ENCODE data around the gene DDIT3. TPM values are rescaled to one million over a fixed set of nuclear protein-coding genes. Genes with fewer than 3 reads are reported as not detected.

Gene DDIT3
- total and polyA plus RNA-seq, 2 of the 8 experiments (the other 6 are each of a cell fraction or from before 2014, with no cell fraction given), result 4.9 to 5.7 TPM

DNA sequence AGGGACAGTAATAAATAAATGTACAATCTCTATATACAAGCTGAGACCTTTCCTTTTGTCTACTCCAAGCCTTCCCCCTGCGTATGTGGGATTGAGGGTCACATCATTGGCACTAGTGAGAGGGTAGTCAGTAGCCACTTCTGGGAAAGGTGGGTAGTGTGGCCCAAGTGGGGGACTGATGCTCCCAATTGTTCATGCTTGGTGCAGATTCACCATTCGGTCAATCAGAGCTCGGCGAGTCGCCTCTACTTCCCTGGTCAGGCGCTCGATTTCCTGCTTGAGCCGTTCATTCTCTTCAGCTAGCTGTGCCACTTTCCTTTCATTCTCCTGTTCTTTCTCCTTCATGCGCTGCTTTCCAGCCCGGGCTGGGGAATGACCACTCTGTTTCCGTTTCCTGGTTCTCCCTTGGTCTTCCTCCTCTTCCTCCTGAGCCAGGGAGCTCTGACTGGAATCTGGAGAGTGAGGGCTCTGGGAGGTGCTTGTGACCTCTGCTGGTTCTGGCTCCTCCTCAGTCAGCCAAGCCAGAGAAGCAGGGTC, 3.6 kb downstream of the DDIT3 start:
- H3K23me2 ChIP-seq (ENCODE audit: low read depth, low read length), result peaks cover 12% of the 10 kb centered on the region
- FAIRE-seq (no peak), DNase-seq (ENCODE audit: low read depth in 1 of 2, low spot score in 2 of 2) (no peak)
- ChIA-PET CTCF (ENCODE audit: partially characterized antibody) (interaction anchor here (0.6 to 1.5 kb wide), 5 partner anchors 18 to 41 kb away, joined by 3 to 5 read pairs (median 3); no protein-coding TSS in a partner anchor), POLR2A (ENCODE audit: partially characterized antibody) (interaction anchor here (0.7 to 6.0 kb wide), 11 partner anchors 8 to 284 kb away, joined by 3 to 55 read pairs (median 6); partner anchors contain the start of gene DCTN2)
- H3K27ac ChIP-seq (ENCODE audit: low read depth, low read length), result peak overlapping the region; percentile 35; the same call in 1 of the 2 replicates
- H4K91ac ChIP-seq (replicated peaks; ENCODE audit: insufficient read length, low read length), result no peak overlapping the region
- no peak overlapping the region for H3K14ac ChIP-seq (ENCODE audit: insufficient read length)
- no peak overlapping the region for H3K23ac ChIP-seq (ENCODE audit: insufficient read length)
- no peak overlapping the region; a peak in 1 of 4 replicates for H3K4me2 ChIP-seq (ENCODE audit: insufficient read depth in 1 of 2, low read depth in 2 of 2, low read length in 2 of 2)
- no peak overlapping the region for H4K8ac ChIP-seq (ENCODE audit: extremely low read depth, insufficient read depth, low read length)
- peaks cover 7 to 17% of the 10 kb centered on the region in 2 experiments for H4K20me1 ChIP-seq (replicated peaks in 1 of 2; ENCODE audit: control insufficient read depth in 1 of 2, insufficient read depth in 2 of 2, low read length in 2 of 2)
- H3K79me2 ChIP-seq (ENCODE audit: control insufficient read depth in 1 of 2, insufficient read depth in 2 of 2, low read length in 2 of 2), result peaks cover 0 to 20% of the 10 kb centered on the region in 2 experiments; a peak in 2 of 4 replicates
- no peak overlapping the region for H3K4me3 ChIP-seq (ENCODE audit: extremely low read depth in 1 of 4, insufficient read depth in 2 of 4, low read depth in 3 of 4, low read length in 4 of 4)
- no peak overlapping the region for H4K5ac ChIP-seq (ENCODE audit: insufficient read length, low read depth, low read length)
- peaks cover 3 to 11% (median 8%) of the 10 kb centered on the region in 4 experiments for H3K4me1 ChIP-seq (replicated peaks in 1 of 4; ENCODE audit: control insufficient read depth in 3 of 4, insufficient read depth in 4 of 4, low read length in 3 of 4)
- no peak overlapping the region for H3K4ac ChIP-seq (replicated peaks; ENCODE audit: insufficient read length, low read depth, low read length)
- no peak overlapping the region for H3K56ac ChIP-seq (replicated peaks; ENCODE audit: insufficient read length, low read depth, low read length)
- no peak overlapping the region for H2BK12ac ChIP-seq (ENCODE audit: low read depth, low read length)
- no peak overlapping the region for H3K18ac ChIP-seq (ENCODE audit: extremely low read depth, low read length)
- H2AK5ac ChIP-seq (ENCODE audit: low read depth, low read length), result no peak overlapping the region
- no peaks in the 10 kb centered on the region for H3K27me3 ChIP-seq (replicated peaks in 1 of 4; ENCODE audit: control insufficient read depth in 3 of 4, extremely low read depth in 1 of 4, insufficient read depth in 3 of 4, low read length in 3 of 4)
- H2BK5ac ChIP-seq (ENCODE audit: low read depth, low read length), result no peak overlapping the region
- no peak overlapping the region for H2BK15ac ChIP-seq (ENCODE audit: low read length)
- no peak overlapping the region for H2AFZ ChIP-seq (ENCODE audit: low read length)
- H3K79me1 ChIP-seq (ENCODE audit: low read depth, low read length), result no peaks in the 10 kb centered on the region
- H3K9me3 ChIP-seq (ENCODE audit: insufficient read depth in 2 of 2, low read depth in 1 of 2, low read length in 1 of 2), result no peaks in the 10 kb centered on the region
- WGBS, 2 experiments (ENCODE audit: extremely low coverage in 1 of 2, insufficient coverage in 1 of 2, insufficient read length in 1 of 2, insufficient replicate concordance in 2 of 2, low coverage in 1 of 2, low lambda C conversion rate in 2 of 2, missing lambda C conversion rate in 1 of 2), result 95% methylated on average over 11 of the region's 11 CpGs; no CpG with 5 or more reads in 1 of the 2 experiments
- no peak overlapping the region for H2BK20ac ChIP-seq (ENCODE audit: low read length)
- H3K36me3 ChIP-seq (ENCODE audit: control insufficient read depth in 2 of 4, insufficient read depth in 4 of 4, low read length in 3 of 4), result peaks cover 46 to 72% (median 57%) of the 10 kb centered on the region in 4 experiments
- no peak overlapping the region for H3K9ac ChIP-seq (replicated peaks in 1 of 4; ENCODE audit: extremely low read depth in 1 of 4, low read depth in 3 of 4, low read length in 3 of 4)
- H2BK120ac ChIP-seq (replicated peaks; ENCODE audit: low read depth, low read length), result no peak overlapping the region

Measured in H1 (cell line).